H9 (cell line): ENCODE data around the gene BIRC6. TPM values are rescaled to one million over a fixed set of nuclear protein-coding genes. Genes with fewer than 3 reads are reported as not detected.

ENCODE experiments used
- DNase-seq: peaks from one replicate; pipeline ENCODE4 v3.0.0-alpha.2; 2017
- H2AFZ ChIP-seq: one replicate; pipeline ENCODE4 v1.6.1; 2013; ENCODE audit warnings: mild to moderate bottlenecking, low read length, control low read depth, moderate library complexity
- H2AK5ac ChIP-seq: 2 replicates; pipeline ENCODE4 v1.6.1; 2013; ENCODE audit warnings: low read length, control low read depth, mixed read lengths; ENCODE audit not compliant: insufficient read length
- H2BK120ac ChIP-seq: one replicate; pipeline ENCODE4 v1.6.1; 2013; ENCODE audit warnings: low read depth, mild to moderate bottlenecking, low read length, control low read depth, inconsistent platforms; ENCODE audit not compliant: poor library complexity, severe bottlenecking
- H2BK12ac ChIP-seq: 2 replicates; pipeline ENCODE4 v1.6.1; 2013; ENCODE audit warnings: low read length, control low read depth, mixed read lengths, low read depth; ENCODE audit not compliant: insufficient read length
- H2BK15ac ChIP-seq: 2 replicates; pipeline ENCODE4 v1.6.1; 2013; ENCODE audit warnings: low read depth, low read length, control low read depth
- H2BK20ac ChIP-seq: one replicate; pipeline ENCODE4 v1.6.1; 2013; ENCODE audit warnings: low read depth, mild to moderate bottlenecking, low read length, control low read depth, inconsistent platforms; ENCODE audit not compliant: poor library complexity, severe bottlenecking
- H2BK5ac ChIP-seq: 2 replicates; pipeline ENCODE4 v1.6.1; 2013; ENCODE audit warnings: low read length, control low read depth, mixed read lengths; ENCODE audit not compliant: insufficient read length
- H3K14ac ChIP-seq: 2 replicates; pipeline ENCODE4 v1.6.1; 2013; ENCODE audit warnings: low read length, control low read depth; ENCODE audit not compliant: insufficient read depth
- H3K18ac ChIP-seq: 2 replicates; pipeline ENCODE4 v1.6.1; 2013; ENCODE audit warnings: low read depth, mild to moderate bottlenecking, mixed read lengths, low read length, control low read depth; ENCODE audit not compliant: insufficient read length
- H3K23ac ChIP-seq: 2 replicates; pipeline ENCODE4 v1.6.1; 2013; ENCODE audit warnings: low read length, control low read depth, mixed read lengths, low read depth; ENCODE audit not compliant: insufficient read length
- H3K23me2 ChIP-seq: 2 replicates; pipeline ENCODE4 v1.6.1; 2013; ENCODE audit warnings: low read depth, mild to moderate bottlenecking, mixed read lengths, low read length, control low read depth; ENCODE audit not compliant: insufficient read length, poor library complexity, severe bottlenecking
- H3K27ac ChIP-seq: 2 replicates; pipeline ENCODE4 v1.5.1; 2013; ENCODE audit warnings: low read length, control low read depth, mixed read lengths, low read depth; ENCODE audit not compliant: insufficient read length
- H3K27me3 ChIP-seq: 2 replicates; pipeline ENCODE4 v1.6.1; 2013; ENCODE audit warnings: low read length, control low read depth, inconsistent platforms; ENCODE audit not compliant: insufficient read depth
- H3K4ac ChIP-seq: 2 replicates; pipeline ENCODE4 v1.6.1; 2013; ENCODE audit warnings: low read depth, mild to moderate bottlenecking, control low read depth, inconsistent platforms, low read length, moderate library complexity
- H3K4me1 ChIP-seq: 2 replicates; pipeline ENCODE4 v1.6.1; 2013; ENCODE audit warnings: low read length, control low read depth, inconsistent platforms; ENCODE audit not compliant: insufficient read depth
- H3K4me2 ChIP-seq: 2 replicates; pipeline ENCODE4 v1.6.1; 2013; ENCODE audit warnings: low read length, control low read depth, mixed read lengths; ENCODE audit not compliant: insufficient read length, insufficient read depth
- H3K56ac ChIP-seq: 2 replicates; pipeline ENCODE4 v1.6.1; 2013; ENCODE audit warnings: low read depth, mild to moderate bottlenecking, mixed read lengths, low read length, control low read depth; ENCODE audit not compliant: insufficient read length
- H3K79me1 ChIP-seq: 2 replicates; pipeline ENCODE4 v1.6.1; 2013; ENCODE audit warnings: low read depth, mild to moderate bottlenecking, moderate library complexity, low read length, control low read depth, inconsistent platforms; ENCODE audit not compliant: insufficient read depth, poor library complexity, severe bottlenecking
- H3K79me2 ChIP-seq: 2 replicates; pipeline ENCODE4 v1.6.1; 2013; ENCODE audit warnings: low read length, control low read depth, inconsistent platforms; ENCODE audit not compliant: insufficient read depth
- H3K9ac ChIP-seq: 2 replicates; pipeline ENCODE4 v1.6.1; 2013; ENCODE audit warnings: low read length, control low read depth, mixed read lengths; ENCODE audit not compliant: insufficient read length; ENCODE audit errors: extremely low read depth
- H3K9me3 ChIP-seq: one replicate; pipeline ENCODE4 v1.6.1; 2013; ENCODE audit warnings: low read depth, low read length, inconsistent platforms; ENCODE audit not compliant: control insufficient read depth
- H3T11ph ChIP-seq: one replicate; pipeline ENCODE4 v1.6.1; 2013; ENCODE audit warnings: mild to moderate bottlenecking, low read length, control low read depth, inconsistent platforms
- H4K20me1 ChIP-seq: one replicate; pipeline ENCODE4 v1.6.1; 2013; ENCODE audit not compliant: control insufficient read depth, insufficient read length, insufficient read depth
- H4K5ac ChIP-seq: 2 replicates; pipeline ENCODE4 v1.6.1; 2013; ENCODE audit warnings: low read depth, mild to moderate bottlenecking, mixed read lengths, low read length, control low read depth; ENCODE audit not compliant: insufficient read length
- H4K8ac ChIP-seq: replicated peaks from 2 replicates; pipeline ENCODE4 v1.6.1; 2013; ENCODE audit warnings: low read length, control low read depth, mixed read lengths, low read depth; ENCODE audit not compliant: insufficient read length
- H4K91ac ChIP-seq: 2 replicates; pipeline ENCODE4 v1.6.1; 2013; ENCODE audit warnings: low read depth, mild to moderate bottlenecking, moderate library complexity, mixed read lengths, low read length, control low read depth; ENCODE audit not compliant: insufficient read length
- H3K27ac Mint-ChIP-seq, 3 experiments: 2 replicates in 2 of 3; 3 replicates in 1 of 3; pipeline ENCODE4 v1.8.0; 2020 to 2021; ENCODE audit warnings: mixed read lengths in 3 of 3, mild to moderate bottlenecking in 1 of 3, moderate library complexity in 1 of 3
- H3K27me3 Mint-ChIP-seq: 2 replicates; pipeline ENCODE4 v1.8.0; 2021; ENCODE audit warnings: low read depth, mild to moderate bottlenecking, moderate library complexity, mixed read lengths
- H3K36me3 Mint-ChIP-seq, 3 experiments: 2 replicates in 2 of 3; 3 replicates in 1 of 3; pipeline ENCODE4 v1.8.0; 2020 to 2021; ENCODE audit warnings: low read depth in 3 of 3, mixed read lengths in 3 of 3; ENCODE audit not compliant: insufficient read depth in 1 of 3
- H3K4me1 Mint-ChIP-seq, 2 experiments: 2 replicates each; pipeline ENCODE4 v1.8.0; 2020; ENCODE audit warnings: mixed read lengths in 2 of 2
- H3K4me3 Mint-ChIP-seq, 2 experiments: 2 replicates in 1 of 2; 3 replicates in 1 of 2; pipeline ENCODE4 v1.8.0; 2020 to 2021; ENCODE audit warnings: mild to moderate bottlenecking in 2 of 2, mixed read lengths in 2 of 2, moderate library complexity in 1 of 2
- H3K9me3 Mint-ChIP-seq, 2 experiments: 2 replicates in 1 of 2; 3 replicates in 1 of 2; pipeline ENCODE4 v1.8.0; 2020; ENCODE audit warnings: mild to moderate bottlenecking in 2 of 2, mixed read lengths in 2 of 2, moderate library complexity in 1 of 2
- CTCF ChIP-seq: fragments of 200-600 bp; sonication (generic); conservative IDR thresholded peaks from 3 replicates; pipeline ENCODE4 v1.8.0; 2021; ENCODE audit warnings: antibody characterized with exemption, mild to moderate bottlenecking
- WGBS: extraction: QIAGEN DNeasy Blood & Tissue Kit; methylation state at CpG from one replicate; pipeline ENCODE4 v1.1.7; 2013; ENCODE audit warnings: missing lambda C conversion rate, low lambda C conversion rate, mixed read lengths; ENCODE audit not compliant: insufficient read length; ENCODE audit errors: extremely low coverage; 5-methylcytosine and 5-hydroxymethylcytosine counted together
- total RNA-seq: library from RNA; stranded (reverse); gene quantifications from 2 replicates; pipeline ENCODE4 v1.2.1, GENCODE V29; 2021

The BIRC6 gene
- total RNA-seq, 1 experiment from 2014 or later = 78.8 TPM

GRCh38 chr2:32626639-32627221 is 269.9 kb downstream of the BIRC6 start:
- Histone ChIP-seq H3K23ac (no peak overlapping the region), H2AFZ (no peak overlapping the region), H3K9ac (no peak overlapping the region), H3K18ac (no peak overlapping the region), H3K4ac (no peak overlapping the region), H3K56ac (no peak overlapping the region), H4K5ac (no peak overlapping the region), H3K79me2 (no peaks in the 10 kb centered on the region), H2BK12ac (no peak overlapping the region), H3K4me2 (peak overlapping the region; percentile 48), H2BK5ac (no peak overlapping the region), H3K4me1 (no peaks in the 10 kb centered on the region), H2BK15ac (no peak overlapping the region), H3K27me3 (no peaks in the 10 kb centered on the region), H3T11ph (no peak overlapping the region), H3K14ac (no peak overlapping the region), H4K91ac (no peak overlapping the region), H3K23me2 (no peaks in the 10 kb centered on the region), H3K9me3 (no peaks in the 10 kb centered on the region), H3K27ac (no peak overlapping the region), H3K79me1 (no peaks in the 10 kb centered on the region), H2BK120ac (no peak overlapping the region), H2AK5ac (no peak overlapping the region), H2BK20ac (no peak overlapping the region), H4K8ac (no peak overlapping the region), H4K20me1 (no peaks in the 10 kb centered on the region)
- TF ChIP-seq CTCF = no peak
- H3K4me1 Mint-ChIP-seq = peaks cover 11 to 23% of the 10 kb centered on the region in 2 experiments
- no CpG with 5 or more reads among the region's 13 CpGs for WGBS
- peaks cover 0 to 14% (median 8%) of the 10 kb centered on the region in 3 experiments; a peak in 5 of 7 replicates for H3K36me3 Mint-ChIP-seq
- peak; percentile 55 for DNase-seq
- H3K9me3 Mint-ChIP-seq = no peaks in the 10 kb centered on the region
- peak overlapping the region; percentile 96 to 97 for H3K4me3 Mint-ChIP-seq
- no peaks in the 10 kb centered on the region for H3K27me3 Mint-ChIP-seq
- peak overlapping the region; percentile 93 to 98 (median 96); a peak in 4 of 7 replicates for H3K27ac Mint-ChIP-seq
